MM.1S (cell line): ENCODE data around the gene ARPC5.
A peak's percentile ranks its signal among the peaks of the same experiment; 100 is the strongest.

Experiments used
- EZH2phosphoT487 ChIP-seq: fragments of 300-600 bp; sonication (generic); IDR thresholded peaks from 2 replicates; pipeline ENCODE4 v1.6.1; 2018; ENCODE audit warnings: antibody characterized with exemption, low read length
- TF ChIP-seq, protein P1 (sequence below): fragments of 300-600 bp; sonication (generic); IDR thresholded peaks from 2 replicates; pipeline ENCODE4 v1.5.1; 2016; ENCODE audit warnings: antibody characterized with exemption, low read length, mixed read lengths

DNA sequence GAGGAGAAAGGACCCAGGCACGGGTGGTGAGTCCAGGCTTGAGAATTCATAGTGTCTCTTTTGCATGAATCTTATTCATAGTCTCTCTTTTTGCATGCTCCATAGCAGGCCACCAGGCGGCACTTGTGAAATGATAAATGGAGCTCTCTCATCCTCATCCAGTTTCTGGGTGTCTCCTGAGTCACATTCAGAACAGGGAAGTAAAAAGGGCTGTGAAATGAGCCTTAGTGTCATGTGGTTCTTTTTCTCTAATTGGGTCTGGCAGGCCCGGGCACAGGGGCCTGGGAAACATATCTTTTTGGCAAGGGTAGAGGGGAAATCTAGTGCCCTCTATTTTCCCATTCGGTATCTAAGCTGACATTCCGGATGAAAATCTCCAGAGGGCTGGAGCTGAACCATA lies 26.3 kb downstream of the ARPC5 start:
- TF ChIP-seq, protein P1, sequence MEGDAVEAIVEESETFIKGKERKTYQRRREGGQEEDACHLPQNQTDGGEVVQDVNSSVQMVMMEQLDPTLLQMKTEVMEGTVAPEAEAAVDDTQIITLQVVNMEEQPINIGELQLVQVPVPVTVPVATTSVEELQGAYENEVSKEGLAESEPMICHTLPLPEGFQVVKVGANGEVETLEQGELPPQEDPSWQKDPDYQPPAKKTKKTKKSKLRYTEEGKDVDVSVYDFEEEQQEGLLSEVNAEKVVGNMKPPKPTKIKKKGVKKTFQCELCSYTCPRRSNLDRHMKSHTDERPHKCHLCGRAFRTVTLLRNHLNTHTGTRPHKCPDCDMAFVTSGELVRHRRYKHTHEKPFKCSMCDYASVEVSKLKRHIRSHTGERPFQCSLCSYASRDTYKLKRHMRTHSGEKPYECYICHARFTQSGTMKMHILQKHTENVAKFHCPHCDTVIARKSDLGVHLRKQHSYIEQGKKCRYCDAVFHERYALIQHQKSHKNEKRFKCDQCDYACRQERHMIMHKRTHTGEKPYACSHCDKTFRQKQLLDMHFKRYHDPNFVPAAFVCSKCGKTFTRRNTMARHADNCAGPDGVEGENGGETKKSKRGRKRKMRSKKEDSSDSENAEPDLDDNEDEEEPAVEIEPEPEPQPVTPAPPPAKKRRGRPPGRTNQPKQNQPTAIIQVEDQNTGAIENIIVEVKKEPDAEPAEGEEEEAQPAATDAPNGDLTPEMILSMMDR, result peak; percentile 38
- TF ChIP-seq EZH2phosphoT487, result no peak
